HG03108 (cell line): ENCODE measurements around the gene CLIC4.
A peak's percentile ranks its signal among the peaks of the same experiment; 100 is the strongest.
"Not testable (repeated sequence)": the region's sequence is repeated elsewhere in the genome, so short reads cannot be mapped to it uniquely, and the experiment has no call there.

ENCODE experiments used
- ATAC-seq: cut with Tn5 transposase; IDR thresholded peaks from one replicate; pipeline ENCODE4 v1.9.1; 2021; ENCODE audit warnings: moderate library complexity; ENCODE audit not compliant: unreplicated experiment

Gene CLIC4

DNA sequence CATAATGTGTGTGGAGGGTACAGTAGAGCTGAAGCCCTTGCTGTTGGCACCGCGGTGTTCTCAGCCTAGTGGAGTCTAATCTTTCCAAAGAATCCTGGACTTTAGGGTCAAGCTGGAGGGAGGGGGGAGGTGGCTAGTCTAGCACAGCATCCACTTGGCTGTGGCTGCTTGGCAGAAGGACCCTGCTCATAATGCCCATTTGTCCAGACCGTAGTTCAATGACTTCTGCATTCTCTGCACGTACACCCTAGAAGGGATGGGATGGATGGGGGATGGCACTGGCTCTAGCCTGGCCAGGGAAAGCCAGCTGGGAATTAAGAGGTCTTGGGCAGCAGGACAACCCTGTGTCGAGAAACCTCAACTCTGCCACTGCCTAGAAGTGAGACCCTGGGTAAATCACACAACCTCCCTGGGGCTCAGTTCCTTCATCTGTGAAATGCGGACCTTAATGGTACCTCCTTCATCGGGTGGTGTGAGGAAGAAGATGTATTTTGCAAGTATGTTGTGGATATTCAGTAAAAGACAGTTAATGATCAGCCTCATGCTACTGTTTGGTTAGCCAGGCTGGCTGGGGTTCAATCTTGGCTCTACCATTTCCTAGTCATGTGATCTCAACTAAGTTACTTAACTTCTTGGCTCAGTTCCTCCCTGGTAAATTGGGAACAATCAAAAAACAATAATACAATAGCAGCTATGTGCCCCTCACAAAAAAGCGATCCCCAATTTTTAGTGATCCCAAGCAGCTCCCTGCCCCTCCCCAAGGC, 27.2 kb upstream of the CLIC4 start:
- ATAC-seq = no peak

DNA sequence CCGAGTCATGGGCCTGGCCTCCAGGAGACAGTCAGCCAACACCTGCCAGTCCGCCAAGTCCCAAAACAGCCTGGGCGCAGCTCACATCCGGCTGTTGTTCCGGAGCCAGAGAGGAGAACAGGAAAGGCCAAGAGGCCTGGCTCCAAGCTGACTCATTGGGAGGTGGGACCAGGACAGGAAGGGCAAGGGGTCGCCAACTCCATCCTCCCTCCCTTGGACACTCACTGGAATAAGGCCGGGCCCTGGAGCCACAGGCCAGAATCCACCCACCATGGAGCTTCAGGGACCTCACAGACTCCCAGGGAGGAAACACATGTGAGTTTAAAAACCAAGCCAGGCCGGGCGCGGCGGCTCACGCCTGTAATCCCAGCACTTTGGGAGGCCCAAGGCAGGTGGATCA, 25.1 kb upstream of the CLIC4 start:
- ATAC-seq = no peak

DNA sequence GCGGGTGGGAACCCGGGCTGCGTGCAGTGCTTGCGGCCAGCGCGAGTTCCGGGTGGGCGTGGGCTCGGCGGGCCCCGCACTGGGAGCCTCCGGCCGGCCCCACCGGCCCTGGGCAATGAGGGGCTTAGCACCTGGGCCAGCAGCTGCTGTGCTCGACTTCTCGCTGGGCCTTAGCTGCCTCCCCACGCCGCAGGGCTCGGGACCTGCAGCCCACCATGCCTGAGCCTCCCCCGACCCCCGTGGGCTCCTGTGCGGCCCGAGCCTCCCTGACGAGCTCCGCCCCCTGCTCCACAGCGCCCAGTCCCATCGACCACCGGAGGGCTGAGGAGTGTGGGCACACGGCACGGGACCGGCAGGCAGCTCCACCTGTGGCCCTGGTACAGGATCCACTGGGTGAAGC, 23.7 kb upstream of the CLIC4 start:
- ATAC-seq = no peak

DNA sequence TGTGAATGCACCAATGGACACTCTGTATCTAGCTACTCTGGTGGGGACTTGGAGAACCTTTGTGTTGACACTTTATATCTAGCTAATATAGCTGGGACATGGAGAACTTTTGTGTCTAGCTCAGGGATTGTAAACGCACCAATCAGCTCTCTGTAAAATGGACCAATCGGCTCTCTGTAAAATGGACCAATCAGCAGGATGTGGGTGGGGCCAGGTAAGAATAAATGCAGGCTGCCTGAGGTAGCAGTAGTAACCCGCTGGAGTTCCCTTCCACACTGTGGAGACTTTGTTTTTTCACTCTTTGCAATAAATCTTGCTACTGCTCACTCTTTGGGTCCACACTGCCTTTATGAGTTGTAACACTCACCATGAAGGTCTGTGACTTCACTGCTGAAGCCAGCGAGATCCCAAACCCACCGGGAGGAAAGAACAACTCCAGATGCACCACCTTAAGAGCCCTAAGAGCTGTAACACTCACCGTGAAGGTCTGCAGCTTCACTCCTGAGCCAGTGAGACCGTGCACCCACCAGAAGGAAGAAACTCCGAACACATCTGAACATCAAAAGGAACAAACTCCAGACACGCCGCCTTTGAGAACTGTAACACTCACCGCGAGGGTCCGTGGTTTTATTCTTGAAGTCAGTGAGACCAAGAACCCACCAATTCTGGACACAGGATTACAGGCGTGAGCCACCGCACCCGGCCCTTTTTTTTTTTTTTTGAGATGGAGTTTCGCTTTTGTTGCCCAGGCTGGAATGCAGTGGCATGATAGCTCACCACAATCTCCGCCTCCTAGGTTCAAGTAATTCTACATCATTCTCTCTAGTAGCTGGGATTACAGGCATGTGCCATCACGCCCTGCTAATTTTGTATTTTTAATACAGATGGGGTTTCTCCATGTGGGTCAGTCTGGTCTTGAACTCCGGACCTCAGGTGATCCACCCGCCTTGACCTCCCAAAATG, 22.9 kb upstream of the CLIC4 start:
- ATAC-seq = not testable (repeated sequence)

DNA sequence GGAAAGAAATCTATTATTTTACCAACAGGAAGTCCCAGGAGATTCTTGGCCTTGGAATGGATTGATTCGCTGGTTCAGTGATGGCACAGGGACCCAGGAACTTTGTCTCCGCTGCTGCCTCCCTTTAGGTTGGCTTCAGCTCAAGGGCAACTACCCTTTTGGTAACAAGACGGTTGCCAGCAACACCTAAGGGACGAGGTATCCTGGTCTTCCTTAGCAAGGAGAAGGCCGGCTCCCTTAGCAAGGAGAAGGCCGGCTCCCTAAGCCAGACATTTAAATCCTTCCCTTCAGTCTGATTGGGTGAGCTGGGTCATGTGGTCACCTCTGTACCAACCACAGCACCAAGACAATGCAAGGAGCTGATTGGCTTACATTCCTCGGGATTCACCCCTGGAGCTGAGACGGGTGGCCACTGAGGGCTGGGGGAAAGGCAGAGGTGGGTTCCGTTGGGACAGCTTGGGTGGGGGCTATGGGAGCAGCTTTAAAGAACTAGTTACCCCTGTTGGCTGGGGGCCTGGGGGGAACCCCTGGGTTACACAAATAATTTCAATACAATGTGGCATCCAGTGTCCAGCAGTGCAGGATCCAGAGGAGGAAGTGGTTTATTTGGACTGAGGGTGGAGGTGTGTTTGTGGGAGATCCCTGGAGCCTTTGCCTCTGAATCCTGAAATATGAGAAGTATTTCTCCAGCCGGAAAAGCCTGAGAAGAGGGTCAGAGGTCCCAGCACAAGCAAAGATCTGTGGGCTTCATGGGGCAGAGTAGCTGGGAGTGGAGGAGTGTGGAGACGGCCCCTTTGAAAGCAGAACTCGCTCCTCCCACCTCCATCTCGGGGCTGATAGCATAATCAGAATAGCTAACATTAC, 20.7 kb upstream of the CLIC4 start:
- ATAC-seq = no peak

DNA sequence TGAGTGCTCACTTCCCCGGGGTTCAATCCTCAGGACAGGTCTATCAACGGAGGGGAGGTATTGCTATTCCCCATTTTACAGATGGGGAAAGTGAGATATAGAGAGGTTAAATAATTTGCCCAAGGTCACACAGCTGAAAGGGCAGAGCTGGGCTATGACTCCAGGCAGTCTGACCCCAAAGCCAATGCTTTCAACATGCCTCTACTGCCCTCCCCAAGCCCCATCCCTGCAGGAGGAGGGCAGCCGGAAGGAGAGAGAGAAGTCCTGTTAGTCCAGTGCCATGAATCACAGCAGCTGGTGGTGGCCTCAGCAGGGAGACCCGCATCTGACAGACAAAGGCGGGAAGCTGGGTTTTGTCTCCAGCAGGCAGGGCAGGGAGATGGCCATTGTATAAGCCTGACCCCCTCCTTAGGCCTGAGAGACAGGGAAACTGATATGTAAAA, 20.0 kb upstream of the CLIC4 start:
- no peak for ATAC-seq

DNA sequence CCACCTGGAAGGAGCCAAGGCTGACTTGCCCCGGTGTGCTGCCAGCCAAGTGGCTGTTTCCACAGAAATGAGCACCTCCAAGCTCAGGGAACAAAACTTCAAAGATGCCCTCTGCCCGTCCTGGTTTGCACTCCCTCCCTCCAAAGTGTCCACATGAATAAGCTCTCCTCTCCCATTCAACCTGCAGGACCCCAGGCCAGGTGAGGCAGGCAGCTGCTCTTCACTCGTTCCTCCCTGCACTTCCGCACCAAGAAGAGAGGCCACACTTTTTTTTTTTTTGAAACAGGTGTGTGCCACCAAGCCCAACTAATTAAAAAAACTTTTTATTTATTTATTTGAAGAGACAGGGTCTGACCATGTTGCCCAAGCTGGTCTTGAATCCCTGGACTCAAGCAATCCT, 18.5 kb upstream of the CLIC4 start:
- ATAC-seq = no peak

DNA sequence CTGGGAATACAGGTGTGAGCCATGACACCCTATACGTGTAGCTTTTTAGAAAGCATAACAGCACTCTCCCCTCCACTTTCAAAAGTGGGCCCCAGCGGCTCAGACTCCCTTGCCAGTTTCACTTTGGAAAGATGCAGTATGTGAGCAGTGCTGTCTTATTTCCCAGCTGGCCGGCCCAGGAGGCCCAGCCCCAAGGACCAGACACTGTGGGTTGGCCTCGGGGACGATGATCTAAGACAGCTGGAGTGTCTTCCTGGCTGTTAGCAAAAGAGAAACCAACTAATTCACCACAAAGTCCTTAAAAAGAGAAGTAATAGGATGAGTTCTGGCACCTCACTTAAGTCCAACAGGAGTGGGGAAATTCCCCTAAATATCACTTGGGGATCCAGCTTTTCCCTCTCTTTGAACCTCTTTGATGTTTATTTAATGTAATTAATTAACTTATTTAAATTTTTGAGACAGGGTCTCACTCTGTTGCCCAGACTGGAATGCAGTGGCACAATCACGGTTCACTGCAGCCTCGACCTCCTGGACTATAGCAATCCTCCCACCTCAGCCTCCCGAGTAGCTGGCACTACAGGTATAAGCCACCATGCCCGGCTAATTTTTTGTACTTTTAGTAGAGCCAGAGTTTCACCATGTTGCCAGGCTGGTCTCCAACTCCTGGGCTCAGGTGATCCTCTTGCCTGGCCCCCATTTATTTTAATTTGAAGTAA, 17.6 kb upstream of the CLIC4 start:
- ATAC-seq = peak; percentile 74

DNA sequence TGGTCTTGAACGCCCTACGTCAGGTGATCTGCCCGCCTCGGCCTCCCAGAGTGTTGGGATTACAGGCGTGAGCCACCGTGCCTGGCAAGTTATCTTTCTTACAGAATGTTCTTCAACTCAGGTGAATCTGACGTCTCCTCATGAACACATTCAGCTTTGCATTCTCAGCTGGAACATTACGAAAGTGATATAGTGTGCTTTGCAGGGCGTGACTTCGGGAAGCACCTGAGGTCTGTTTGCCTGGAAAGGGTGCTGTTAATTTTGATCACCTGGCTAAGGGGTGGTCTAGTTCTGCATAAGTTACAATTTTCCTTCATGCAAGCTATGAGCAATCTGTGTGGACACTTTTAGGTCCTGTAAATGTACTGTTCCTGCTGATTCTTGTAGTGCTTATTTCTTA, 16.3 kb upstream of the CLIC4 start:
- no peak for ATAC-seq

DNA sequence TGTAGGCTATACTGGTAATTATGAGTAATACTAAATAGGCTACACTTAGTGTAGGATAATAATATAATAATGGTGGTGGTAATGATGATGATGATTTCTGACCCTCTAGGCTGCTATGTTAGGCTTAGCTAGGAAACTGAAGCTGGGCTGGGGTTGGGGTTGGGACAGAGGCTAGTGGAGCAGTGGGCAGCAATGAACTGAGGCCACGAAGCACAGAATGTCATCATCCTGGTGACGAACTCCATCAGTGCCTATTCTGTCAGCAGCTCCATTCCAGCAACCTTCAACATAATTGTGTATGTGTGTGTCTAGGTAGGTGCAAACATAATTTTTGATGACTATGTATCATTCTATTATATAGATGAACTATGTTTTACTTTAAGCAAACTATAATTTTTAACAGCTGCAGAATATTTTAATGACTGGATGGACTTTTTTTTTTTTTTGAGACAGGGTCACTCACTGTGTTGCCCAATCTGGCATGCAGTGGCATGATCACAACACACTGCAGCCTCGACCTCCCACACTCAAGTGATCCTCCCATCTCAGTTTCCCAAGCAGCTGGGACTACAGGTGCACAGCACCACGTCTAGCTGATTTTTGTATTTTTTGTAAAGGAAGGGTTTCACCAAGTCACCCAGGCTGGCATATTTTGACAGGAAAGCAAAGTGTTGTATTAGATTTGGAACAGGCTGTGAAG, 12.9 kb upstream of the CLIC4 start:
- ATAC-seq = no peak

DNA sequence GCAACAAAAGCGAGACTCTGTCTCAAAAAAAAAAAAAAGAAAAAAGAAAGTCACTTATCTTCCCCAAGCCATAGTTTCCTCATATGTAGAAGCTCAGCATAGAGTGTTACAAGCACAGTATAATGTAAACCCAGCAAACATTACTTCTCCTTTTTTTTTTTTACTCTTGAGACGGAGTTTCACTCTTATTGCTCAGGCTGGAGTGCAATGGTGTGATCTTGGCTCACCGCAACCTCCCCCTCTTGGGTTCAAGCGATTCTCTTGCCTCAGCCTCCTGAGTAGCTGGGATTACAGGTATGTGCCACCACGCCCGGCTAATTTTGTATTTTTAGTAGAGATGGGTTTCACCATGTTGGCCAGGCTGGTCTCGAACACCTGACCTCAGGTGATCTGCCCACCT, 11.9 kb upstream of the CLIC4 start:
- ATAC-seq = peak; percentile 59

DNA sequence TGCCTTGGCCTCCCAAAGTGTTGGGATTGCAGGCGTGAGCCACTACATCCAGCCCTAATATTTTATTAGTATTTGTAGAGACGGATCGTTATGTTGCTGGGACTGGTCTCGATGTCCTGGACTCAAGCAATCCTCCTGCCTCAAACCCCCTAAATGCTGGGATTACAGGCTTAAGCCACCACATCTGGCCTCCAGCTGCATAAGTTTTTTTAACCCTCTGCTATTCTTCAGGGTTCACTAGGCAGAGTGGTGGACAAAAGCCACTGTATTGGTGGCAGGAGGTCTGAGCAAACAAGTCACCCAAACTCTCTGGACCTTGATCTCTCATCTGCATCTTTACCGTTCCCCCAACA, 10.1 kb upstream of the CLIC4 start:
- no peak for ATAC-seq

DNA sequence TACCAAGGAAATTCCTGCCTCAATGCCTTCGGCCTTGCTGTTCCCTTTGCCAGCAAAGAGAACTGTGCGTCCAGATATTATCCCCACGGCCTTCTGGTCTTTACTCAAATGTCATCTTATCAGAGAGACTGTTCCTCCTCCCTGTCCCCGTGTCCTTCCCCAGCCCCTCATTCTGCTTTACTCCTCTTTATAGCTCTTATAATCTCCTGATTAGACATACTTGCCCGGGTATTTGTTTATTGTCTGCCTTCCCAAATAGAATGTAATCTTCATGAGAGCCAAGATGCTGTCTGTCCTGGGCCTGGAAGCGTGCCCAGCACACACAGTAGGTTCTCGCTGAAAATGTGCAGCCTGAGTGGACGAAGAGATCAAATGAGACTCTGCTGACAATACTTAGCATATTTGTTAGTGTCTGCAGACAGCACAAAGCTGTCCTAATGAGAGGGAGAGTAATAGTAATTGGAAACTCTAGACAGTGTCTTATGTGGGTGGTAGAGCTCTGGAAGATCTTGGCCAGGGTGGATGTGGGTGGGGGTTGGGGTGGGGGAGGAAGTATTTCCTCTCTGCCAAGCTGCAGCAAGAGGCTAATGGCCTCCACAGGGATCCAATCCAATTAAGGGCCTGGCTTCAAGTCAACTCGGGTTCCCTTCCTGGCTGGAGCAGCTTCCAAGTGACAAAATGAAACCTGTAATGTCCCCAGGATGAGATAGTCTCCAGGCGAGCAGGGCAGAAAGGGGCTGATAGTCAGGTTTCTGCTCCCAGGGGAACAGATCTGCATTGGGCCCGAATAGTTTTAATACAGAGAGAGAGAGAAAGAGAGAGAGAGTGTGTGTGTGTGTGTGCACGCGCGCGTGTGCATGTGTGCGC, 9.5 kb upstream of the CLIC4 start:
- no peak for ATAC-seq

DNA sequence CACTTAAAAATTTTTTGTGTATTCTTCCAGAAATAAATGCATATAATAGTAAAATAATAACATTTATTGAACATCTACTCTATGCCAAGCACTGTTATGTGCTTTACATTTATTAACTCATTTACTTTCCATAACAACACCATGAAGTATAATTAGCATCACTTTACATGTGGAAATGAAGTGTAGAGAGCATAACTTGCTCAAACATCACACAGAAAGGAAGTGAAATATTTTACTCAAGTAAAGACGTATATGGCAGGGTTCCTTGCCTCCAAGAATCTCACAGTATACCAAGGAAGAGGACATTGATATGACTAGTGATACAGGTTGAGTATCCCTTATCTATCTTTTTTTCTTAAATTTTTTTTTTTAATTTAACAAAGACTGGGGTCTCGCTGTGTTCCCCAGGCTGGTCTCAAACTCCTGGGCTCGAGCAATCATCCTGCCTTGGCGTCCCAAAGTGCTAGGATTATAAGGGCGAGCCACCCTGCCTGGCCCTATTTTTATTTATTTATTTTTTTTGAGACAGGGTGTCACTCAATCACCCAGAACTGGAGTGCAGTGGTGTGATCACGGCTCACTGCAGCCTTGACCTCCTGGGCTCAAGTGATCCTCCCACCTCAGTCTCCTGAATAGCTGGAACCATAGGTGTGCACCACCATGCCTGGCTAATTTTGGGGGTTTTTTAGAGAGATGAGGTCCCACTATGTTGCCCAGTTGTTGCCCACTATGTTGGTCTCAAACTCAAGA, 7.7 kb upstream of the CLIC4 start:
- no peak for ATAC-seq

DNA sequence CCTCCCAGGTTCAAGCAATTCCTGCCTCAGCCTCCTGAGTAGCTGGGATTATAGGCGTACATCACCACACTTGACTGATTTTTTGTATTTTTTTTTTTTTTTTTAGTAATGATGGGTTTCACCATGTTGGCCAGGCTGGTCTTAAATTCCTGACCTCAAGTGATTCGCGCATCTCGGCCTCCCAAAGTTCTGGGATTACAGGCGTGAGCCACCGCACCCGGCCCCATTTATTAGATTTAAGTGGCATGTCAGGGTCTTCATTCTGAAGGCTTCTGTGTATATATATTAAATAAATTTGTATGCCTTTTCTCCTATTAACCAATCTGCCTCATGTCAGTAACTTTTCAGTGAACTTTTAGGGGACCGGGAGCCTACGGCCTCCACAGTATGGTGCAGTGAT, 6.0 kb upstream of the CLIC4 start:
- ATAC-seq = no peak

DNA sequence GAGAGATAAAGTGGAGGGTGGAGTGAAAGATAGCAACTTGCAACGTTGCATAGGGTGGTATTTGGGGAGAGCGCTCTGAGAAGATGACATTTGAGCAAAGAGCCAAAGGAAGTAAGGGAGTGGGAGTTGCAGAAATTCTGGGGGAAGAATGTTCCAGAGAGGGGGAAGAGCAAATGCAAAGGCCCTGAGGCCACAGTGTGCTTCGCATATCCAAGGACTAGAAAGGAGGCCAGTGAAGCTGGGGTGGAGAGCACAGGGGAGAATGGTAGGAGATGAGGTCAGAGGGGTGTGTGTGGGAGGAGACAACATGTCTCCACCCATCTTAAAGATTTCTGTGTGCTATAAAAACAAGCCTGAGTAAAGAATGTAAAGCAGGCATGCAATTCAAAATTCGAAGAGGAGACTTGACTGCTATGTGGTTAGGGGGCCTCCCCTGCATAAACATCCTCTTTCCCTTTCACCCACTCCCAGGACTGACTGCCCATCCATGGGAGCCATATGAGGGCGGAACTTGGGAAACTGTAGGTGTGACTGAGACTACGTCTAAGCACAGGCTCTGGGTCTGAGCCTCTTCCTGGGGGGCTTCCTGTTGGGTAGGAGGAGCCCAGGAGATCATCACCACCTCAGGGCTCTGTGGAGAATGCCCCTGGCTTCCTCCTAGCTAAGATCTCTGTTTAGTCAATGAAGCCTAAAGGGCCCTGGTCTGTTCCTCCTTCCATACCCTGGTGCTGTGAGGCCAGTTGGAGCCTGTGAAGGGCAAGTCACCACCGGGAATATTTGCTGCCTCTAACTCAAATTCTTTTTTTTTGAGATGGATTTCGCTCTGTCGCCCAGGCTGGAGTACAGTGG, 2.9 kb upstream of the CLIC4 start:
- no peak for ATAC-seq

DNA sequence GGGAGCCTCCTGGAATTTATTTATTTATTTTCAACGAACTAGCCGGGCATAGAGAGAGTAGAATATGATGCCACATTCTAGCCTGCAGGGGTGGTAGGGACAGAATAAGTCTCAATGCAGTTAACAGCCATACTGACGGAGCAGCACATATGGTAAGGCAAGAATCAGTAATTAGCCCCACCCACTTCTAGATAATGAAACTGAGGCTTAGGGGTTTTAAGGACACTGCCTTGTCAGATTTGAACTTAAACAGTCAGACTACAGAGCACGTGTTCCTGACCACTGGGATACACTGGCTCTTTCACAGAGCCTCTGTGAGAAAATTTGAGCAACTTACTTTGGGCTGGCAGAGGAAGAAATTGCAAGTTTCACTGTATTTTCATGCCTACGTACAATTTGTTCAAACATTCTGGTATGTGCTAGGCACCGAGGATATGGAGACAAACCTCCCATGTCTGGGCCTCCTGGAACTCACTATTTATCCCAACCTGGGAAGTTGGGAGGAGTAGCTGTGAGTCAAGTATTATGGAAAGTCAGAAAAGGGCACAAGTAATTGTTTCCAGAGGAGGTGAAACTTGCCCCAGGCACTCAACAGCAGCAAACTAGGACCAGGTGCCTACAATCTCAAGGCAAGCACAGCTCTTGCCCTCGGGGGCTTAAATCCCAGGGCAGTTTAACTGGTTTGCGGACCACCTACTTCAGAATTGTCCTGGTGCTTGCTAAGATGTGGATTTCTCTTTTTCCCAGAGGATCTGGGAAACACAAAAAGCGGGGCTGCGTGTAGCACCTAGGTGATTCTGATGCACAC, 1.6 kb upstream of the CLIC4 start:
- no peak for ATAC-seq
